Mesenteric fat pad (tissue), 1 donor: ENCODE data around the gene CPSF4. TPM values are rescaled to one million over a fixed set of nuclear protein-coding genes. Genes with fewer than 3 reads are reported as not detected.
"Not testable (repeated sequence)": the region's sequence is repeated elsewhere in the genome, so short reads cannot be mapped to it uniquely, and the experiment has no call there.

Source experiments
- DNase-seq: peaks from one replicate; pipeline ENCODE4 v3.0.0-alpha.2; 2020; ENCODE audit warnings: low spot score
- total RNA-seq: library from RNA; stranded (reverse); fragmentation: NEBNext Ultra II Directional; extraction: Animal tissue kit (Norgen Biotek cat#: 25700); gene quantifications from one replicate; pipeline ENCODE4 v1.2.1, GENCODE V29; 2021
- donor health status: DM: yes; HTN: yes; CAD: no.

CPSF4 gene
- total RNA-seq, 1 donor from 2014 or later: 54.7 TPM

- peak; percentile 93 for DNase-seq
Measured at GRCh38 chr7:99407872-99408378, 30.8 kb upstream of the CPSF4 start.

- peak; percentile 97 for DNase-seq
Measured at GRCh38 chr7:99408379-99409191, 30.2 kb upstream of the CPSF4 start, which contains the start of the genes BUD31 and PDAP1. Gene BUD31, plus strand, starts transcription at chr7:99408969. Its CDS starts 2,124 bp downstream, at chr7:99411093. Gene PDAP1, minus strand, starts transcription at chr7:99408597. Its CDS starts 49 bp downstream, at chr7:99408548.

GRCh38 chr7:99409192-99409572 is 29.6 kb upstream of the CPSF4 start:
- DNase-seq: no peak

- no peak for DNase-seq
Measured at GRCh38 chr7:99409806-99410205, 28.9 kb upstream of the CPSF4 start.

GRCh38 chr7:99410635-99411034 is 28.1 kb upstream of the CPSF4 start:
- DNase-seq: no peak

GRCh38 chr7:99415513-99416127 is 23.1 kb upstream of the CPSF4 start:
- DNase-seq: not testable (repeated sequence)

- DNase-seq: no peak
Measured at GRCh38 chr7:99418260-99418659, 20.5 kb upstream of the CPSF4 start.

- DNase-seq: no peak
Measured at GRCh38 chr7:99419323-99420021, 19.3 kb upstream of the CPSF4 start.

- no peak for DNase-seq
Measured at GRCh38 chr7:99420213-99420612, 18.5 kb upstream of the CPSF4 start.

GRCh38 chr7:99420986-99421385 is 17.8 kb upstream of the CPSF4 start:
- DNase-seq: no peak

- DNase-seq: no peak
Measured at GRCh38 chr7:99422186-99422585, 16.6 kb upstream of the CPSF4 start.

GRCh38 chr7:99422625-99423024 is 16.1 kb upstream of the CPSF4 start:
- no peak for DNase-seq

GRCh38 chr7:99424932-99425730 is 13.6 kb upstream of the CPSF4 start:
- no peak for DNase-seq

GRCh38 chr7:99428972-99429566 is 9.7 kb upstream of the CPSF4 start:
- DNase-seq: no peak

- no peak for DNase-seq
Measured at GRCh38 chr7:99429756-99430155, 9.0 kb upstream of the CPSF4 start.

GRCh38 chr7:99431756-99432540 is 6.8 kb upstream of the CPSF4 start:
- not testable (repeated sequence) for DNase-seq

- DNase-seq: no peak
Measured at GRCh38 chr7:99433158-99433557, 5.6 kb upstream of the CPSF4 start.

GRCh38 chr7:99437946-99438572 is 684 bp upstream of the CPSF4 start:
- no peak for DNase-seq

GRCh38 chr7:99440195-99440594 is 1.5 kb downstream of the CPSF4 start:
- DNase-seq: no peak
